Suprapubic skin (tissue), 4 donors: ENCODE results near the gene WDFY4.

ENCODE experiments used
- EP300 ChIP-seq: sonication (generic); formaldehyde crosslinking; IDR thresholded peaks from one replicate; pipeline ENCODE4 v1.6.1; 2017; ENCODE audit warnings: antibody characterized with exemption
- POLR2A ChIP-seq, 2 donors: fragments of 450-650 bp; IDR thresholded peaks; one replicate each; pipeline ENCODE4 v1.6.1; 2017; ENCODE audit warnings: antibody characterized with exemption in 2 of 2, mild to moderate bottlenecking in 2 of 2, moderate library complexity in 2 of 2
- POLR2AphosphoS5 ChIP-seq, 3 donors: sonication (generic); formaldehyde crosslinking; IDR thresholded peaks; one replicate each; pipeline ENCODE4 v1.6.1; 2017; ENCODE audit warnings: antibody characterized with exemption in 3 of 3
- TF ChIP-seq, protein P1 (sequence below), 2 donors: fragments of 200-600 bp in 1 of 2; fragments of 450-650 bp in 1 of 2; sonication (generic) in 1 of 2; IDR thresholded peaks; one replicate each; pipeline ENCODE4 v1.5.1; 2016 to 2019; ENCODE audit warnings: antibody characterized with exemption in 2 of 2, mild to moderate bottlenecking in 1 of 2, moderate library complexity in 1 of 2

DNA sequence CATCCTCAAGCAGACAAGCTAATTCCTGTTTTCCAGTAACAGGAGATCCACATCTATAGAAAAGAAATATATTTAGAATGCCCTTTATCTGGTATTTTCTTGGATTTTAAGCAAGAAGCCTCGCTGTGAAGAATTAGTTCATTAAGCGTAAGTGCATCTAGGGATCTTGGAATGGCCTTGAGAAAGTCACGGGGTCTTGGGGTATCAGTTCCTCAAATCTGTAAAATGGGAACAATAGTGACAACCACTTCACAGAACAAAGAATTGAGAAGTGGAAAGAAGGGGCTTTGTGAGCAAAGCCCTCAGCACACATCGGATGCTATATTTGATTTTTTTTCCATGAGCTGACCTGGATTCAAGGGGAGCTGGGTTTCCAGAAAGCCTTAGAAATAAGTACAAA lies 32.3 kb upstream of the WDFY4 start:
- TF ChIP-seq, protein P1, sequence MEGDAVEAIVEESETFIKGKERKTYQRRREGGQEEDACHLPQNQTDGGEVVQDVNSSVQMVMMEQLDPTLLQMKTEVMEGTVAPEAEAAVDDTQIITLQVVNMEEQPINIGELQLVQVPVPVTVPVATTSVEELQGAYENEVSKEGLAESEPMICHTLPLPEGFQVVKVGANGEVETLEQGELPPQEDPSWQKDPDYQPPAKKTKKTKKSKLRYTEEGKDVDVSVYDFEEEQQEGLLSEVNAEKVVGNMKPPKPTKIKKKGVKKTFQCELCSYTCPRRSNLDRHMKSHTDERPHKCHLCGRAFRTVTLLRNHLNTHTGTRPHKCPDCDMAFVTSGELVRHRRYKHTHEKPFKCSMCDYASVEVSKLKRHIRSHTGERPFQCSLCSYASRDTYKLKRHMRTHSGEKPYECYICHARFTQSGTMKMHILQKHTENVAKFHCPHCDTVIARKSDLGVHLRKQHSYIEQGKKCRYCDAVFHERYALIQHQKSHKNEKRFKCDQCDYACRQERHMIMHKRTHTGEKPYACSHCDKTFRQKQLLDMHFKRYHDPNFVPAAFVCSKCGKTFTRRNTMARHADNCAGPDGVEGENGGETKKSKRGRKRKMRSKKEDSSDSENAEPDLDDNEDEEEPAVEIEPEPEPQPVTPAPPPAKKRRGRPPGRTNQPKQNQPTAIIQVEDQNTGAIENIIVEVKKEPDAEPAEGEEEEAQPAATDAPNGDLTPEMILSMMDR (IDR thresholded peaks at IDR 0.05), result no peak
- TF ChIP-seq POLR2A (IDR thresholded peaks at IDR 0.05) (no peak), POLR2AphosphoS5 (IDR thresholded peaks at IDR 0.05) (no peak), EP300 (no peak)
